H1 (cell line): Measurements from ENCODE around the gene ARL5C. TPM values are rescaled to one million over a fixed set of nuclear protein-coding genes. Genes with fewer than 3 reads are reported as not detected.

Experiments
- CBX8 ChIP-seq: fragments of 300-800, 300-1000 bp; sonication (generic); IDR thresholded peaks from 2 replicates; pipeline ENCODE4 v1.7.1; 2016; ENCODE audit warnings: low read depth, low read length, borderline replicate concordance
- CREB1 ChIP-seq: IDR thresholded peaks from 2 replicates; pipeline ENCODE4 v1.6.1; 2012; ENCODE audit warnings: inconsistent platforms
- CTBP2 ChIP-seq: IDR thresholded peaks from 2 replicates; pipeline ENCODE4 v1.7.0; 2011; ENCODE audit warnings: borderline replicate concordance, mild to moderate bottlenecking, moderate library complexity, mixed read lengths, low read length; ENCODE audit not compliant: insufficient read depth, insufficient read length
- GABPA ChIP-seq: IDR thresholded peaks from 2 replicates; pipeline ENCODE4 v1.6.1; 2011; ENCODE audit warnings: mild to moderate bottlenecking, low read length, moderate library complexity, borderline replicate concordance; ENCODE audit not compliant: insufficient read depth
- GTF2F1 ChIP-seq: IDR thresholded peaks from 2 replicates; pipeline ENCODE4 v1.6.1; 2012; ENCODE audit warnings: low read depth, low read length, improper control_type of control experiment, borderline replicate concordance
- HDAC6 ChIP-seq: IDR thresholded peaks from one replicate; pipeline ENCODE4 v1.7.1; 2012; ENCODE audit warnings: low read depth, mild to moderate bottlenecking, inconsistent platforms, low read length, moderate library complexity
- POLR2A ChIP-seq, 2 experiments: IDR thresholded peaks; 1 replicate in 1 of 2; 2 replicates in 1 of 2; pipeline ENCODE4 v1.6.1; 2011; ENCODE audit warnings: low read depth in 2 of 2, low read length in 2 of 2, mild to moderate bottlenecking in 2 of 2; ENCODE audit errors: control extremely low read depth in 1 of 2
- POU5F1 ChIP-seq: IDR thresholded peaks from 2 replicates; pipeline ENCODE4 v1.6.1; 2011; ENCODE audit warnings: low read depth, mild to moderate bottlenecking, low read length, moderate library complexity
- RAD21 ChIP-seq, 2 experiments: IDR thresholded peaks in 1 of 2; conservative IDR thresholded peaks in 1 of 2; 2 replicates each; pipeline ENCODE4 v1.6.1; 2011; ENCODE audit warnings: low read depth in 2 of 2, low read length in 2 of 2, improper control_type of control experiment in 1 of 2, inconsistent platforms in 1 of 2, mild to moderate bottlenecking in 1 of 2, moderate library complexity in 1 of 2
- RBBP5 ChIP-seq: IDR thresholded peaks from 2 replicates; pipeline ENCODE4 v1.7.1; 2012; ENCODE audit warnings: low read depth, mild to moderate bottlenecking, inconsistent platforms, low read length, moderate library complexity, borderline replicate concordance
- SIN3A ChIP-seq, 2 experiments: IDR thresholded peaks in 1 of 2; conservative IDR thresholded peaks in 1 of 2; 2 replicates each; pipeline ENCODE4 v1.6.1; 2011 to 2012; ENCODE audit warnings: low read length in 2 of 2, improper control_type of control experiment in 1 of 2, low read depth in 1 of 2, mild to moderate bottlenecking in 1 of 2
- SP1 ChIP-seq: IDR thresholded peaks from 2 replicates; pipeline ENCODE4 v1.6.1; 2011; ENCODE audit warnings: low read depth, low read length
- SP2 ChIP-seq: IDR thresholded peaks from 2 replicates; pipeline ENCODE4 v1.6.1; 2012; ENCODE audit warnings: mild to moderate bottlenecking, low read length, inconsistent platforms
- SRF ChIP-seq: IDR thresholded peaks from 2 replicates; pipeline ENCODE4 v1.6.1; 2011; ENCODE audit warnings: mild to moderate bottlenecking, low read depth, low read length, moderate library complexity
- TAF1 ChIP-seq: IDR thresholded peaks from 2 replicates; pipeline ENCODE4 v1.6.1; 2011; ENCODE audit warnings: mild to moderate bottlenecking, low read depth, low read length
- TBP ChIP-seq: IDR thresholded peaks from 2 replicates; pipeline ENCODE4 v1.6.1; 2011; ENCODE audit warnings: low read depth, low read length, improper control_type of control experiment
- YY1 ChIP-seq: IDR thresholded peaks from 2 replicates; pipeline ENCODE4 v1.6.1; 2011; ENCODE audit warnings: low read depth, mild to moderate bottlenecking, low read length
- polyA plus RNA-seq, 7 experiments: library from polyadenylated mRNA; depleted of rRNA in 3 of 7; stranded (reverse) in 5 of 7; unstranded in 2 of 7; fragments of >200 nt in 5 of 7; fragments of 200-250 nt in 2 of 7; gene quantifications; 1 replicate in 5 of 7; 2 replicates in 1 of 7; 4 replicates in 1 of 7; pipeline versions ENCODE4 v1.2.1 to v1.2.3, GENCODE V29; 2011 to 2013; ENCODE audit warnings: missing spikeins in 2 of 7, mixed read lengths in 2 of 7
- total RNA-seq: library from RNA; stranded (reverse); fragmentation: NEBNext Ultra II Directional; extraction: Animal tissue kit (Norgen Biotek cat#: 25700); gene quantifications from 2 replicates; pipeline ENCODE4 v1.2.1, GENCODE V29; 2021

ARL5C gene
- total and polyA plus RNA-seq, 2 of the 8 experiments (the other 6 are each of a cell fraction or from before 2014, with no cell fraction given): not detected

GRCh38 chr17:39164675-39165143, 1.3 kb downstream of the ARL5C start (continued):
- peak; percentile 58 to 67 for TF ChIP-seq RAD21 (IDR thresholded peaks at IDR 0.05 in 1 of 2, conservative IDR thresholded peaks at IDR 0.05 in 1 of 2; ENCODE audit: low read depth in 2 of 2, low read length in 2 of 2)
- TF ChIP-seq CBX8: no peak
- 0 out of 2 replicates have a peak, but pooled peaks have one; percentile 28 for TF ChIP-seq CREB1
- no peak for TF ChIP-seq HDAC6
- TF ChIP-seq POU5F1: no peak
- no peak for TF ChIP-seq GTF2F1
- TF ChIP-seq SRF: no peak
- 0 out of 2 replicates have a peak, but pooled peaks have one; percentile 46 for TF ChIP-seq RBBP5
- peak; percentile 66; the same call in 1 of the 2 replicates for TF ChIP-seq GABPA
- peak; percentile 90 for TF ChIP-seq SP1
- TF ChIP-seq TAF1: peak; percentile 59; the same call in 1 of the 2 replicates
- TF ChIP-seq POLR2A (IDR thresholded peaks at IDR 0.05; ENCODE audit: control extremely low read depth in 1 of 2, low read depth in 2 of 2, low read length in 2 of 2): peak in 1 of 2 experiments; percentile 42; a peak in 1 of 3 replicates
- TF ChIP-seq SP2: peak; percentile 48
- TF ChIP-seq CTBP2: peak; percentile 42
- peak; percentile 89 for TF ChIP-seq YY1
- peak in 1 of 2 experiments; percentile 92; a peak in 2 of 4 replicates for TF ChIP-seq SIN3A (conservative IDR thresholded peaks at IDR 0.05 in 1 of 2, IDR thresholded peaks at IDR 0.05 in 1 of 2; ENCODE audit: low read depth in 1 of 2, low read length in 2 of 2)
- peak; percentile 70 for TF ChIP-seq TBP
